Measurements from ENCODE around the gene PRDM15.

PRDM15 gene

GRCh38 chr21:41834926-41835663, 44.0 kb downstream of the PRDM15 start:
- H3K4me1 ChIP-seq (ENCODE audit: control insufficient read depth, insufficient read depth, low read length) = no peaks in the 10 kb centered on the region
- H3K4me2 ChIP-seq (ENCODE audit: low read length) = no peak overlapping the region
- H3K36me3 ChIP-seq (ENCODE audit: insufficient read depth, low read length) = peaks cover 35% of the 10 kb centered on the region
- H3K27me3 ChIP-seq (ENCODE audit: control insufficient read depth, insufficient read depth, low read length) = no peaks in the 10 kb centered on the region
- H3K9ac ChIP-seq (ENCODE audit: low read depth, low read length) = no peak overlapping the region
- no peak overlapping the region for H3K4me3 ChIP-seq (ENCODE audit: low read length)
- H3K9me3 ChIP-seq (replicated peaks; ENCODE audit: low read length) = no peaks in the 10 kb centered on the region

GRCh38 chr21:41834252-41834925, 44.8 kb downstream of the PRDM15 start:
- no peaks in the 10 kb centered on the region for H3K9me3 ChIP-seq (replicated peaks; ENCODE audit: low read length)
- H3K9ac ChIP-seq (ENCODE audit: low read depth, low read length) = no peak overlapping the region
- H3K4me1 ChIP-seq (ENCODE audit: control insufficient read depth, insufficient read depth, low read length) = no peaks in the 10 kb centered on the region
- H3K27me3 ChIP-seq (ENCODE audit: control insufficient read depth, insufficient read depth, low read length) = no peaks in the 10 kb centered on the region
- peaks cover 35% of the 10 kb centered on the region for H3K36me3 ChIP-seq (ENCODE audit: insufficient read depth, low read length)
- H3K4me3 ChIP-seq (ENCODE audit: low read length) = no peak overlapping the region
- H3K4me2 ChIP-seq (ENCODE audit: low read length) = no peak overlapping the region

DNA sequence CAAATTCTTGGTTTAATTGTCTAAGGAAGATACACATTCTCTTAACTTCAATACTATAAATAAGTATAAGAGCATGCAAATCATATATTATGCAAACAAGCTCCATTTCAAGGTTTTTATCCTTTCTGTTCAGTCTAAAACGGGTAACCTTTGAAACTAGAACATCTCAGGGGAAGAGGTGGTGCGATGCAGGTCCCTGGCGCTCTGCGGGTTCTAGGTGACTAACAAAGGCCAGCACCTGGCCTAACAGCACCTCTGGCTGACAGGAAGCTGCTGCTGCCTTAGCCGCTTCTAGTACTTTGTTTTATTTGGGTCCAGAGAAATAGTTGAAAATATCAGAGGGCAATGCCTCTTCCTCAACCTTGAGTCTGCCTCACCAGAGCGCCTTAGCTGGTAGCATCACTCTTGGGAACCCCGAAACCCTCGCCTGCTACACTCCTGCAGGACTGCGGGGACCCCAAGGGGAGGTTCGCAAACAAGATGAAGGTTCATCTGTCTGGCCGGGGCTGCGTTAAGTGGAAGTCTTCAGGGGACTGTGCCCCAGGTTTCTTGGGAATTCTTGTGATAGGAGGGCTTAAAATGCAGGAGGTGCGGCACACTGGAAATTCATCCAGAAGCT, 45.5 kb downstream of the PRDM15 start:
- H3K9me3 ChIP-seq (replicated peaks; ENCODE audit: low read length) = no peaks in the 10 kb centered on the region
- no peaks in the 10 kb centered on the region for H3K27me3 ChIP-seq (ENCODE audit: control insufficient read depth, insufficient read depth, low read length)
- no peak overlapping the region for H3K9ac ChIP-seq (ENCODE audit: low read depth, low read length)
- peaks cover 35% of the 10 kb centered on the region for H3K36me3 ChIP-seq (ENCODE audit: insufficient read depth, low read length)
- no peak overlapping the region for H3K4me2 ChIP-seq (ENCODE audit: low read length)
- no peak overlapping the region for H3K4me3 ChIP-seq (ENCODE audit: low read length)
- no peaks in the 10 kb centered on the region for H3K4me1 ChIP-seq (ENCODE audit: control insufficient read depth, insufficient read depth, low read length)

GRCh38 chr21:41832596-41833496, 46.3 kb downstream of the PRDM15 start:
- Histone ChIP-seq H3K27me3 (ENCODE audit: control insufficient read depth, insufficient read depth, low read length) (no peaks in the 10 kb centered on the region), H3K4me3 (ENCODE audit: low read length) (no peak overlapping the region), H3K9me3 (replicated peaks; ENCODE audit: low read length) (no peaks in the 10 kb centered on the region), H3K4me2 (ENCODE audit: low read length) (no peak overlapping the region), H3K4me1 (ENCODE audit: control insufficient read depth, insufficient read depth, low read length) (no peaks in the 10 kb centered on the region), H3K9ac (ENCODE audit: low read depth, low read length) (no peak overlapping the region), H3K36me3 (ENCODE audit: insufficient read depth, low read length) (peaks cover 36% of the 10 kb centered on the region)

GRCh38 chr21:41831866-41832595, 47.1 kb downstream of the PRDM15 start:
- Histone ChIP-seq H3K4me1 (ENCODE audit: control insufficient read depth, insufficient read depth, low read length) (no peaks in the 10 kb centered on the region), H3K9ac (ENCODE audit: low read depth, low read length) (no peak overlapping the region), H3K9me3 (replicated peaks; ENCODE audit: low read length) (no peaks in the 10 kb centered on the region), H3K4me3 (ENCODE audit: low read length) (no peak overlapping the region), H3K27me3 (ENCODE audit: control insufficient read depth, insufficient read depth, low read length) (no peaks in the 10 kb centered on the region), H3K4me2 (ENCODE audit: low read length) (no peak overlapping the region), H3K36me3 (ENCODE audit: insufficient read depth, low read length) (peaks cover 38% of the 10 kb centered on the region)

DNA sequence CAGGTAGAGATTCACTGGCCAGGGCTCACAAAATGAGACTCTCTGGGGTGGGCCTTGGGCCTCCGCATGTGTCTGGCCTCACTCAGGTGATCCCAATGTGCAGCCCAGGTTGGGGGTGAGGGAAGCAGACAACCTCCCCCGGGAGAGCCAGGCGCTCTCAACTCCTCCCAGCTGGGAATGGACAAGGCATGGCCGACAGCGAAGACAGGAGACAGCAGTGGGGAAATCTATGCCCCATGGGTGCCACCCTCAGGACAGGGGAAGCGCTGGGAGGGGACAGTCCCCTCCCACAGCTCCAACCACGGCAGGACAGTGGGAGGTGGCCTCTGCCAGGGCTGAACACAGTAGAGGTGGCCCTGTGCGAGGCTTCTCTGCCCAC, 47.7 kb downstream of the PRDM15 start:
- Histone ChIP-seq H3K4me3 (ENCODE audit: low read length) (no peak overlapping the region), H3K4me1 (ENCODE audit: control insufficient read depth, insufficient read depth, low read length) (no peaks in the 10 kb centered on the region), H3K4me2 (ENCODE audit: low read length) (no peak overlapping the region), H3K27me3 (ENCODE audit: control insufficient read depth, insufficient read depth, low read length) (no peaks in the 10 kb centered on the region), H3K36me3 (ENCODE audit: insufficient read depth, low read length) (peaks cover 35% of the 10 kb centered on the region), H3K9me3 (replicated peaks; ENCODE audit: low read length) (no peaks in the 10 kb centered on the region), H3K9ac (ENCODE audit: low read depth, low read length) (no peak overlapping the region)

DNA sequence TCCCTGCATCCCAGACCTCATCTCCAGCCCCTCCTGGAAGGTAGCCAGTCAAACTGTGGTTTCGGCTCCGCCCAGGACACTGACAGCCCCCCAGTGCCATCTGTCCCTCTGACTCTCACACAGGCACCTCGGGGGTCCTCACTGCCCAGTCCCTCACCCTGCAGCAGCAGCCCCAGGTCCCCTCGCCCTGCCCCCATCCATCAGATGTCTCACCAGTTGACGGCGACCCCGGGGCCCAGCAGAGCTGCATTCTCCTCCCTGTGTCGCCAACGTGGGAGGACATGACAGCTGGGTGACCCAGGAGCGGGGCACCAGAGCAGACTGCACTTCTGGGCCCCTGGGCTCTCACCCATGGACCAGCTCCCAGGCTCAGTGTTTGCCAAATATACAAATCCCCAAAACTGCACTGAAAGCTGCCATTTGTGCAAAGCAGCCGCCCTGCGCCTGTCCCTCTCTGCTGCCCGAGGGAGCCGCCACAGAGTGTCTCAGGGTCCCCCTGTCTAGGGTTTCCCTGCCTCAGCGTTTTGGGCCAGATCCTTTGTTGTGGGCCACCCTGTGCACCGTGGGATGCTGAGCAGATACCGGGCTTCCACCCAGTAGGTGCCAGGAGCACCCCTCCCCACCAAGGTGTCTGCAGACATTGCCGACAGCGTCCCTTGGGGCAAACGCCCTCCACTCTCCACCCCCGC, 48.2 kb downstream of the PRDM15 start:
- no peak overlapping the region for H3K4me3 ChIP-seq (ENCODE audit: low read length)
- no peaks in the 10 kb centered on the region for H3K27me3 ChIP-seq (ENCODE audit: control insufficient read depth, insufficient read depth, low read length)
- no peak overlapping the region for H3K4me2 ChIP-seq (ENCODE audit: low read length)
- H3K4me1 ChIP-seq (ENCODE audit: control insufficient read depth, insufficient read depth, low read length) = no peaks in the 10 kb centered on the region
- H3K9me3 ChIP-seq (replicated peaks; ENCODE audit: low read length) = no peaks in the 10 kb centered on the region
- no peak overlapping the region for H3K9ac ChIP-seq (ENCODE audit: low read depth, low read length)
- H3K36me3 ChIP-seq (ENCODE audit: insufficient read depth, low read length) = peaks cover 29% of the 10 kb centered on the region

- Histone ChIP-seq H3K4me1 (ENCODE audit: control insufficient read depth, insufficient read depth, low read length) (no peaks in the 10 kb centered on the region), H3K27me3 (ENCODE audit: control insufficient read depth, insufficient read depth, low read length) (no peaks in the 10 kb centered on the region), H3K4me3 (ENCODE audit: low read length) (no peak overlapping the region), H3K9me3 (replicated peaks; ENCODE audit: low read length) (no peaks in the 10 kb centered on the region), H3K9ac (ENCODE audit: low read depth, low read length) (no peak overlapping the region), H3K4me2 (ENCODE audit: low read length) (no peak overlapping the region), H3K36me3 (ENCODE audit: insufficient read depth, low read length) (peaks cover 28% of the 10 kb centered on the region)
Observed at GRCh38 chr21:41830145-41830707, 48.9 kb downstream of the PRDM15 start.

DNA sequence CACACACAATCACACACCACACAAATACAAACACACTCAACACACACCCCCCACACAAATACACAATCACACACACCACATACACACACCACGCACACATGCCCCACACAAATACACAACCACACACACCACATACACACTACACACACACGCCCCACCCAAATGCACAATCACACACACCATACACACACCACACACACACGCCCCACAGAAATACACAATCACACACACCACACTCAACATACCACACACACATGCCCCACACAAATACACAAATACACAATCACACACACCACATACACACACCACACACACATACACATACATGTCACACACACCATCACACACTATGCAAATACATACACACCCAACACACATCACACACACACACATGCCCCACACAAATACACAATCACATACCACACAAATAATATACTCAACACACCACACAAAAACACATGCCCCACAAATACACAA, 50.2 kb downstream of the PRDM15 start:
- Histone ChIP-seq H3K4me2 (ENCODE audit: low read length) (no peak overlapping the region), H3K27me3 (ENCODE audit: control insufficient read depth, insufficient read depth, low read length) (no peaks in the 10 kb centered on the region), H3K36me3 (ENCODE audit: insufficient read depth, low read length) (peaks cover 24% of the 10 kb centered on the region), H3K9me3 (replicated peaks; ENCODE audit: low read length) (no peaks in the 10 kb centered on the region), H3K9ac (ENCODE audit: low read depth, low read length) (no peak overlapping the region), H3K4me1 (ENCODE audit: control insufficient read depth, insufficient read depth, low read length) (no peaks in the 10 kb centered on the region), H3K4me3 (ENCODE audit: low read length) (no peak overlapping the region)
